ENCODE results near the gene SMARCAL1. TPM values are rescaled to one million over a fixed set of nuclear protein-coding genes. Genes with fewer than 3 reads are reported as not detected.
A peak's percentile ranks its signal among the peaks of the same experiment; 100 is the strongest.

The SMARCAL1 gene
- total and polyA plus RNA-seq, 2 of the 4 experiments (the other 2 are of a cell fraction): 13.6 to 21.0 TPM

GRCh38 chr2:216423071-216423470 is 10.8 kb downstream of the SMARCAL1 start:
- no peak overlapping the region for H3K9ac ChIP-seq (ENCODE audit: low read depth, low read length)
- H4K91ac ChIP-seq (ENCODE audit: insufficient read depth, low read depth, low read length): no peak overlapping the region
- no peak overlapping the region; the same call in 1 of the 2 replicates for H2AK5ac ChIP-seq (ENCODE audit: low read depth, low read length)
- no peak overlapping the region for H2BK15ac ChIP-seq (ENCODE audit: low read depth, low read length)
- no peak overlapping the region for H3K27ac ChIP-seq (ENCODE audit: insufficient read depth, low read length)
- CTCF ChIA-PET: interaction anchor here (1.3 kb wide), 1 partner anchor 200 kb away, joined by 3 read pairs; no protein-coding TSS in a partner anchor
- H3K9me3 ChIP-seq (ENCODE audit: control insufficient read depth, insufficient read depth, low read length): peaks cover 3% of the 10 kb centered on the region; the same call in 1 of the 2 replicates
- H2AK9ac ChIP-seq (replicated peaks; ENCODE audit: low read depth, low read length, poor library complexity): no peak overlapping the region
- H3K79me1 ChIP-seq (ENCODE audit: low read depth in 1 of 2, low read length in 2 of 2): peaks cover 0 to 15% of the 10 kb centered on the region in 2 experiments; a peak in 1 of 4 replicates
- DNase-seq: no peak
- intact Hi-C loops (cut with micrococcal nuclease): no loop called here
- ATAC-seq (ENCODE audit: low read depth): no peak
- H2AFZ ChIP-seq (replicated peaks; ENCODE audit: low read length, poor library complexity): peak overlapping the region; percentile 46
- H3K4me1 ChIP-seq (ENCODE audit: control insufficient read depth, insufficient read depth, low read length): peaks cover 8% of the 10 kb centered on the region
- no peak overlapping the region for H4K5ac ChIP-seq (ENCODE audit: low read depth, low read length)
- H3K14ac ChIP-seq (replicated peaks; ENCODE audit: low read depth, low read length): no peak overlapping the region
- dilution Hi-C loops (cut with HindIII; ENCODE audit: low sequenced_read_pairs, unreplicated experiment): no loop called here
- peaks cover 3% of the 10 kb centered on the region; the same call in 1 of the 2 replicates for H4K20me1 ChIP-seq (ENCODE audit: insufficient read depth, low read length)
- BruUV-seq (replicated peaks): no TSS peak
- H2BK120ac ChIP-seq (ENCODE audit: low read depth, low read length): no peak overlapping the region
- H3K27me3 ChIP-seq (ENCODE audit: control insufficient read depth, insufficient read depth, low read length): no peaks in the 10 kb centered on the region
- no peak overlapping the region for H2BK20ac ChIP-seq (ENCODE audit: low read depth, low read length)
- POLR2A ChIA-PET (ENCODE audit: unreplicated experiment): no interaction called here
- H2BK5ac ChIP-seq (ENCODE audit: low read depth, low read length, poor library complexity, severe bottlenecking): no peak overlapping the region
- no peak overlapping the region for H3K4me3 ChIP-seq (ENCODE audit: insufficient read depth, low read depth, low read length)
- no peak overlapping the region for H3K56ac ChIP-seq (ENCODE audit: extremely low read depth, insufficient read depth, low read length)
- H3K4me2 ChIP-seq (ENCODE audit: low read depth, low read length): no peak overlapping the region
- H3K9me1 ChIP-seq (ENCODE audit: insufficient read depth, low read length): peaks cover 27% of the 10 kb centered on the region
- no peak overlapping the region for H3K18ac ChIP-seq (ENCODE audit: low read depth, low read length)
- in situ Hi-C loops (cut with MboI; ENCODE audit: low sequenced_read_pairs): loop anchor here (25.0 kb wide), 1 partner anchor 211 kb away; no protein-coding TSS in a partner anchor
- no peak overlapping the region for H4K8ac ChIP-seq (ENCODE audit: low read depth in 2 of 2, low read length in 2 of 2)
- H3K23ac ChIP-seq (ENCODE audit: low read depth, low read length): 0 out of 2 replicates have a peak overlapping the region, but pooled peaks have one; percentile 16
- WGBS, 2 experiments (ENCODE audit: extremely low coverage in 2 of 2, insufficient read length in 1 of 2): no CpG with 5 or more reads among the region's 2 CpGs
- H3K36me3 ChIP-seq (ENCODE audit: control insufficient read depth, insufficient read depth, low read length): peaks cover 43% of the 10 kb centered on the region
- H3K4ac ChIP-seq (ENCODE audit: low read depth, low read length): no peak overlapping the region
- TF ChIP-seq CHD1 (IDR thresholded peaks at IDR 0.05; ENCODE audit: low read depth, low read length) (no peak), RAD21 (IDR thresholded peaks at IDR 0.05; ENCODE audit: low read length) (no peak), FOS (IDR thresholded peaks at IDR 0.05; ENCODE audit: low read depth, low read length) (no peak), ELK1 (IDR thresholded peaks at IDR 0.05; ENCODE audit: borderline replicate concordance, low read depth, low read length) (no peak), MAZ (IDR thresholded peaks at IDR 0.05; ENCODE audit: borderline replicate concordance, low read depth, low read length) (no peak), MAFK (IDR thresholded peaks at IDR 0.05; ENCODE audit: low read depth, low read length) (no peak), MXI1 (IDR thresholded peaks at IDR 0.05; ENCODE audit: borderline replicate concordance, low read depth, low read length) (no peak), BHLHE40 (IDR thresholded peaks at IDR 0.05; ENCODE audit: low read depth, low read length) (no peak), CTCF (conservative IDR thresholded peaks at IDR 0.05; ENCODE audit: low read depth, low read length) (no peak), USF2 (IDR thresholded peaks at IDR 0.05; ENCODE audit: low read depth, low read length) (no peak), NFE2L2 (IDR thresholded peaks at IDR 0.05; ENCODE audit: low read depth, low read length) (no peak), SMC3 (IDR thresholded peaks at IDR 0.05; ENCODE audit: low read depth, low read length) (no peak), RFX5 (IDR thresholded peaks at IDR 0.05; ENCODE audit: low read depth, low read length) (no peak), RCOR1 (IDR thresholded peaks at IDR 0.05; ENCODE audit: insufficient replicate concordance, low read length) (no peak), CEBPB (IDR thresholded peaks at IDR 0.05; ENCODE audit: low read depth, low read length) (no peak)

Data from IMR-90 (cell line).